HUDEP-2 (cell line): ENCODE measurements around the gene WIPF1.
A peak's percentile ranks its signal among the peaks of the same experiment; 100 is the strongest.

Experiments used
- DNase-seq, 76 experiments: peaks; one replicate each; lab custom pipeline; 2025; ENCODE audit not compliant: unreplicated experiment in 76 of 76; lab: John Stamatoyannopoulos, UW

Gene WIPF1

DNA sequence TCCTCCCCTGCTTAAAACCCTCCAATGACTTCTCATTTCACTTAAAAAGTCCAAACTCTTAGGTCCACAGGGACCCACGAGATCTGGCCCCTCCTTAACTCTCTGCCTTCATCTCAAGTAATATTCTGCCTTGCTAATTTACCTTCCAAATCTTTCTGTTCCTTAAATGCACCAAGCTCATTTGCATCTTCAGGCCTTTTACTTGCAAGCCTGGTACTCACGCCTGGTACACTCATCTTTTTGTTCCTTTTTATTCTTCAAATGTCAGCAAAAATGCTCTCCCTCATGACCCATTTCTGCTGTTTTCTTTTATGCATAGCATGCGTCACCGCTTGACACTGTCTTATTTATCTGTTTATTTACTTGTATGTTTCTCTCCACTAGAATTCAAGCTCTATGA, 2.7 kb upstream of the WIPF1 start:
- DNase-seq, result no peak

DNA sequence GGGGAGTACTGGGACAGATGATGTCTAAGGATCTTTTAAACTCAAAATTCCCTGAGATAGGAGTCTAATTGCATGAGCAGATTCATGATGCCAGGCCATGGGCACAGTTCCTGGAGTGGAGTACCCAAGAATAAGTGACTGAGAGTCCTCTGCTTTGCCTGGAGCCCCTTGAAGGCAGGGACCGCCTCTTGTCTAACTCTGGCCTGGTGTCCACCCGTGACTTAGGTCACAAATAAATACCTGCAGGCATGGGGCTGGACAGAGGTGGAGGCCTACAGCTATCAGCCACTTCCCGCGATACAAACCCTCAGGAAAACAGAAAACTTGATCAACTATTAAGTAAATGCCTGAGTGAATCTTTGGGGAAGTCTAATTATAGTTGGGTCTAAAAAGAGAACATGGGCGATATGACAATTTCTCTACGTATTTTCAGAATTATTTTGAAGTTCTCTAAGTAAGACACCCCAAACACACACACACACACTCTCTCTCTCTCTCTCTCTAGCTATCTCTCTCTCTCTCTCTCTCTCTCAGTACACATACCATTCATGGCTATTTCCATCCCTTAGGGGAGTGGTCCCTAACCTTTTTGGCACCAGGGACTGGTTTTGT, 1.8 kb upstream of the WIPF1 start:
- DNase-seq, result no peak

DNA sequence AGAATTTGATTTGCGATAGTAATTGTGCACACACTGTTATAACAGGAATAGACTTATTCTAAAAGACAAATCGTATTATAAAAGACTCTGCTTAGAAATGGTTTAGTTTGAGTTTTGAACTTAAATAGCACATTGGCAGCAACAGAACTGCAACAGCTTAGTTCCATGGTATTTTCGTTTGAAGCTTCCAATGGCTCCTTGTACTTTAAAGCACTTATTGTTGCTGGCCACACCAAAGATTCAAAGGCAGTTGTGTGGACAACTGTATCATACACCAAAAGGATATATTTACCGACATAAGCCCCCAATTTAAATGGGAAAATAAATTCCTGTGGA, 627 bp downstream of the WIPF1 start:
- DNase-seq, result no peak

DNA sequence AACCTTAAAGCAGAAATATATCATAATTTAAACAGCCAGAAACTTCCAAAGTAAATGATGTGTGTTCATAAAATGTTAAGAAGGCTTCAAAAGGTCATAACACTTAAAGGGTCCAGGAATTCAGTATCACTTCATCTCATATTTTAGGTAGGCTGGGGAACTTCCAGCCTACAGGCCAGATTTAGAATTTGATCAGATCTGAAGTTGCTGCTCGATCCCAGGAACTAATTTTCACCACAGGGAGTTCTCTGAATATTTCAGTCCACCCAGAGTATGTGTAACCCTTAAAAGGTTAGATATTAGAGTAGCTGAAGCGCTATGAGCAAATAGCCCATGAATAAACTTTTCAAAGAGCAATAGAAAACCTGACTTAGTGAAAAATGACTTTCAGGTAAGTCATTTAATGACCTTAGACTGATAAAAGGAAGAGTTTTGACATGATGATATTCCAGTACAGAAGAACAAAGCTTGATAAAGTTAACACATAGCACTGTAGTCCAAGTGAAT, 1.7 kb downstream of the WIPF1 start:
- no peak for DNase-seq

DNA sequence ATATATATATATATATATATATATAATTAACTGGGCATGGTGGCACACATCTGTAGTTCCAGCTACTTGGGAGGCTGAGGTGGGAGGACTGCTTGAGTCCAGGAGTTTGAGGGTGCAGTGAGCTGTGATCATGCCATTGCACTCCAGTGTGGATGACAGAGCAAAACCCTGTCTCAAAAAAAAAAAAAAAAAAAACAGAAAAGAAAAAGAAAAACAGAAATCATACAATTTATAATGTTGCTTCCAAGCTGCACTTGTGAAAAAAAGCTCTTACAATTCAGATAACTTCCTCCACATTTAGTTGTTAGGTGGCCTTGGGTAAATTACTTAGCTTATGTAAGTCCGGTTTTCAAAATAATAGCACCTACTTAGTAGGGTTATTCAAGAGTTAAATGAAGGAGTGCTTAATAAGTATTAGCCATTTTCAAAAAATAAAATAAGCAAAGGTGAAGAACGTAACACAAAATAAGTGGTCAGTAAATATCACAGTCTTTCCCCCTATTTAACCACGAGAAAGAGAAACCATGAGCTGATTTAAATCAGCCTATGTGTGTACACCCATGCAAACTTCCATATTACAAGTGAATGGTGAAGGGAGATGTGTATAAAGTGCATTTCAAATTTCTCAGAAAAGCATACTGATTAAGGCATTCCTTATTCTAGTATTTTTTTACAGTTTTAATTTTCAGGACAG, 2.3 kb downstream of the WIPF1 start:
- DNase-seq, result peak in 3 of 76 experiments; percentile 4 to 8 (median 6)

DNA sequence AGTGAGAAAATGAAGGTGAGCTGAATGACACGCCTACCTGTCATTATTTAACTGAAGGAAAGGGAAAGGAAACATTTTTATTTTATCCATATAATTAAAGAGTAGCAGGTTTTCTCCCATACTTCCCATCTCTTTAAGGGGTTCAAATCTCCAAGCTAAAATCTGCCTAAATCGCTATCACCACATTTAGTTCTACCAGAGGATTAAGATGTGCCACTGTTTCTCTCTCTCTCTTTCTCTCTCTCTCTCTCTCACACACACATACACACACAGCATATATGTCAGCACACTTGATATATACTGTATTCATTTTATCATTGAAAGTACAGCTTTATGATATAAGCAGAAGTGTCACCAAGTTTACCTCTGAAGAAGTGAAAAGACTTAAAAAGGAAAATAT, 3.1 kb downstream of the WIPF1 start:
- no peak for DNase-seq

DNA sequence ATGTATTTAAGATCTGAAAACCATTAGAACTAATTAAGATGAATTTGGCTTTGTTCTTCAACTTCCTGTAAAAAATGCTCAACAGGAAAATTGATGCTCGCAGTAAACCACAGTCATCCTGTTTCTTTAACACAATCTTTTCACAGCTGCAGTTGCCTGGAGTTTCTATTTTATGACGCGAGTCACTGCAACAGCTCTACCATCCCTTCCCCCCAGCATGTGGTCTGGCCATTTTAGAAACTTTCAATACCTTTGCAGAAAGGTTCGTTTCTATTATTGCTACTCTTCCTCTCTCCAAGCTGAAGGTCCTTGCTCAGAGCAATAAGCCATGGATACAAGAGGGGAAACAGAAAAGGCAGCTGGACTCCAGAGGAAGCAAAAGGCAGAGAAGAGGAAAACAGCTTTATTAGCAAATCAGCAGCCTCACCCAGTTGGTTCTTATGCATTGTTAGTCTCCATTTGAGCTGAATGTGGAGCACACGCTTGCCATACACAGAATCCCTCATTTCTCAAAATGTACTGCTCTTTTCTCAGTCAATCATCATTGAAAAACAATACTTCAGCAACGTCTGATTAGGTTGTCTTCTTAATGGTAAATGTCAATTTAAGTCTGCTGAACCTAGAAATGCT, 3.9 kb downstream of the WIPF1 start:
- peak in 2 of 76 experiments; percentile 17 to 37 for DNase-seq

DNA sequence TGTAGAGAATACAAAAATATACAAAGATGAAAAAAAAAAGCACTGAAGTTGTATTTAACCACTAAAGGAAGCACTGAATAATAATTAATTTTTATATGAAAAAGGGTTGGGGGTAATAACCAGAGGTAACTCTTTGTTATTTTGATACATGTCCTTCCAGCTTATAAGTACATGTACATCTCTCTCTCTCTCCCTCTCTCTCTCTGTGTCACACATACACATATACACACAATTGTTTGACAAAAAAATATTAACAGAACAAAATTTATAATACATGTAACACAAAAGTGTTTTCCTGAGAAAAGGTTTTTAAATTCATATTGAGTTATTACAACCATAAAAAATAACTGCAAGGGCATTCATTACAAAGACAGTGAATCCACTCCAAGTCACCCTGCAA, 4.6 kb downstream of the WIPF1 start:
- DNase-seq, result no peak

DNA sequence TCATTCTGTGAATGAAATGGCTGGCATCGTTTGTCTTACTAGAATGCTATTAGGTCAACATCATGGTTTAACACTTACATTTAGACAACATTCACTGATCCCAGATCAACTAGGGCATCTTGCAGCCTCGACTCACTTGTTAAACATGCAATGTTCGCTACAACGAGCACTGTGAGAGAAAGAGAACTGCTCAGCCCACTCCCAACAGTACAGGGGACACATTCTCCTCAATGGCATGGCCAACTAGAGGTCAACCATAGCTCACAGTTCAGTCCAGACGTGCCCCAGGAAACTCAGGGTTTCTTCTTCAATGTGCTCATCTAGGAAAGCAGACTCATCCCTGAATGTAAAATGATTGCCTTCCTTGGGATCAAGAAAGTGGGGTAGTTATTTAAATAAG, 5.9 kb downstream of the WIPF1 start:
- no peak for DNase-seq

DNA sequence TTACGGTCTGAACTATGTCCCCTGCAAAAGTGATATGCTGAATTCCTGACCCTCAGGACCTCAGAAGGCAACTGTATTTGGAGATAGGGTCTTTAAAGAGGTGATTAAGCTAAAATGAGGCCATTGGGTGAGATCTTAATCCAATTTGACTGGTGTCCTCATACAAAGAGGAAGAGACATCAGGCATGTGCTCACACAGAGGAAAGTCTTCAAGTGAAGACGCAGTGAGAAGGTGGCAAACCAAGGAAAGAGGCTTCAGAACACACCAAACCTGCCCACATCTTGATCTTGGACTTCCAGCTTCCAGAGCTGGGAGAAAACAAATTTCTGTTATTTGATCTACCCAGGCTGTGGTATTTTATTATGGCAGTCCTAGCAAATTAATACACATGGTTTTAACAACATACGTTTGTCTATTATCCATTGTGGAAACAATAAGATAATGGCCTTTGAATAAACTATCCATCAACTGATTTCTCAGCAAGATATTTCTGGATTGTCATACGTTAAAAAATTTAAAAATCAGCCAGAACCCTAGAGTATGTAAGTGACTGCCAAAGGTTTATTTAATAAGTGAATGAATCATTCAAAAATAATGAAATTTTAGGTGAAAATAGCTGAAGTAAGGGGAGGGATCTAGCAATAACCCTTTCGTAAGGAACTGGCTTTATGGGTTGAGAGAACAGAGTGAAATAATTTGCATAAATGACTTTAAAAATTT, 6.5 kb downstream of the WIPF1 start:
- DNase-seq, result no peak

DNA sequence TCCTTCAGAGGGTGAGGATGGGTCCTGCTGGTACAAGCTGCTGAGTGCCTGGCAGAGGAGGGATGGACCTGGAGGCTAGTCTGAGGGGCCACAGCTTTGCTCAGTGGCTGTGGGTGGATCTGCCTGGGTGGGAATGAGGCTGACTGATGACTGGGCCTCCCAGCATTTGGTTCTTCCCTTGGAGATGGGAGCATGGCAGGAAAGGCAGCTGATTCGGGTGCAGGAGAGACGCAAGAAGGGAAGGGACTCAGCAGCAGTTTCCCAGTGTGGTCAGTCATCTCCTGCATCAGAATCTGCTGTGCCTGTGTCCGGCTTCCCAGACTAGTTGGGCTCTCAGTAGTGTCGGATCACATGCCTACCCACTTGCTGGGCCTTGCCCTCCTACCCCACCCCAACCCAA, 7.3 kb downstream of the WIPF1 start:
- no peak for DNase-seq

DNA sequence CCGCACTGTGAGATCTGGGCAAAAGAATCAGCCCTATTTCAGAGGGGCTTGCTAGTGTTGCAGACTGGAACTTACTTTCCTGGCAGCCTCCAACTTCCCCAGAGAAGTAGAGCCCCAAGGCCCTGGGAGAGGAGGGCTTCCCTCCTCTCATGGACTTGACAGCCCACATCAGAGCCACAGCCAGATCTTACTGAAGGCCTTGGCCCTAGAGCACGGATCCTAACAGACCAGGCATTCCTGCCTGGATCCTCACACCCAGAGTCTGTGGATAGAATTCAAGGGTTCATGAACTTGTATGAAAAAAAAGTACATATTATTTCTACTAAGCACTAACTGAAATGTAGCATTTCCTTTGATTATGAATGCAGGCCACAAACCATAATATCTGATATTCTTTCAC, 8.3 kb downstream of the WIPF1 start:
- no peak for DNase-seq

DNA sequence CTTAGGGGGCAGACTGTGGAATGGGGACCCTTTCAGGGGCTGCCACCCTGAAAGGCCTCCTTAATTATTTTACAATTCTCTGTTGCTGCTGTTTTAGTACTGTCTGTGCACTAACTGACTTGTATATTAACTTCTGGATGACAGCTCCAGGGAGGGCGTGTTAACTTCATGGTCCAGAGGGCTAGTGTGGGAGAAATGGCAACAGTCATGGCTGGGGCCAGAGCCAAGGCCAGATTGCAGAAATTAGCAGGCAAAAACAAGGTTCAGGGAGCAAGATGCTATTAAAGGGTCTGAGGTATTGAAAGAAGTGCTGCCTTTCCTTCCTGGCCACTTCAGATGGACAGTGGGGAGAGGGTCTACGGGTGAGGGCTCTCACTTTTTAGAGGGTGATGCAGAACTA, 9.1 kb downstream of the WIPF1 start:
- DNase-seq, result no peak

DNA sequence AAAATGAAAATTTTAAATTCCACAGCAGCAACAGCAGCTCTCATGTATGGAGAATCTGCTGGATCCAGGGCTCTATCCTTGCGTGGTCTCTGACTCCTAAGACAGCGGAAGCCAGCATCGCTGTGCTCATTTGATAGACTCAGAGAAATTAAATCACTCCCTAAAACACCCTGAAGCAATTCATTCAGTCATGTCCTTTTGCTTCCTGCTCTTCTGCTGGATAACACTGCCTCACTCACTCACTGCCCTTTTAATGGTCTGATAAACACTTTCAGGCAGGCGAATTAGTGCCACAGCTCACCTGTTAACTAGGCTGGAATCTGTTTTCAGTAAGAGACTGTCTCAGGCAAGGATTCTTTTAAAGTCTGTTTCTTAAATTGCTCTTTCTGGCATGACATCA, 10.0 kb downstream of the WIPF1 start:
- no peak for DNase-seq

DNA sequence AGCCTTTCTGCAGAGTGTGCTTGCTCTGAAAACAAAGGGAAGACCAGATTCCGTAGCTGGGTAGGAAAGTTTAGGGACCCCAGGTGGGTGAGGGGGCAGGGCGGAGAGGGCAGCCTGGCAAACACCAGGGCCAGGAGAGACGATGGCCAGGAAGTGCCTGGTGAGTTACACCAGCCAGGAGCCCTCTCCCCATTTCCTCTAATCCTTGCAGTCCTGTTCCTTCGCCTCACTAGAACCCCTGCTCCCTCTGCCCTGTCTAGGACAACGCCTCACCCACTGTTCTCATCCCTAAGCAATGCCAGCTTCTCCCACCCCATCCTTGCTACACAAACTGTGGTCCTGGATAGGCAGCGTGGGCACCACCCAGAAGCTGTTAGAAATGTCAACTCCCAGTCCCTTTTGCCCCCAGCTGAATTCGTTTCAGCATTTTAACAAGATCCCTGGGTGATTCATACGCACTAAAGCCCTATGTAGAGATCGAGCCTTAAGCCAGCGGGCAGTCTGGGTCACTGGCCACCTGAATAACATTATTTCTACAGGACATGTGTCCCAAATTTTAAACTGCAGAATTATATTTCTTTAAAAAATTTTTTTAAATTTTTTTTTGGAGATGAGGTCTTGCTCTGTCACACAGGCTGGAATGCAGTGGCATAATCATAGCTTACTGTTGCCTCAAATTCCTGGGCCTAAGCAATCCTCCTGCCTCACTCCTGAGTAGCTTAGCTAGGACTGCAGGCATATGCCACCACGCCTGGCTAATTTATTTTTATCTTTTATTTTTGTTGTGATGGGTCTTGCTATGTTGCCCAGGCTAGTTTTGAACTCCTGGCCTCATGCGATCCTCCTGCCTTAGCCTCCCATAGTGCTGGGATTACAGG, 10.9 kb downstream of the WIPF1 start:
- DNase-seq, result no peak

DNA sequence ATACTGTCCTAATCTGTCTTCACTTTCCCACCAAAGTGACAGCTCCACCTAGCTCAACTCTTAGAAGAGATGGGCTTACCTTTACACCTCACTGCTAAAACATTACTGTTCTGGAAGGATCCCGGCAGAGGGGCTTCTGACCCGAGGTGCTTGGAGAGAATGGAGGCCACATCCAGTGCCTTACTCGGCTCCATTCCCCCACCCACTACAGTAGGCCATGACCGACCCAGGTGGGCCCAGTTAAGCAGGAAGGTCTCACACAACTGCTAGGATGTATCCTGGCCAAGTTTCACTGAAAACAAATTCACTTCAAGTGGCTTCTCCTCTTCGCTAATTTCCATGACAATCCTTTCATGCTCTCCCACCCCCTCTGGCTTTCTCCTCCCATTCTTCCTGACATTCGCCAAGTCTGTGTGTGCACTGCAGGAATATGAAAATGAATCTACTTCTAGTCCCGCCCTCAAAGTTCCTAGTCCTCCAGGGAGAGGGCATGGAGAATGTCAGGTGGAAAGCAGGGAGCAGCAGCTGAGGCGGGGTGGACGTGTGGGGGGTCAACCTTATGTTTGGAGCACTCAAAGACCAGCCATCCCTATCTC, 11.8 kb downstream of the WIPF1 start:
- no peak for DNase-seq

DNA sequence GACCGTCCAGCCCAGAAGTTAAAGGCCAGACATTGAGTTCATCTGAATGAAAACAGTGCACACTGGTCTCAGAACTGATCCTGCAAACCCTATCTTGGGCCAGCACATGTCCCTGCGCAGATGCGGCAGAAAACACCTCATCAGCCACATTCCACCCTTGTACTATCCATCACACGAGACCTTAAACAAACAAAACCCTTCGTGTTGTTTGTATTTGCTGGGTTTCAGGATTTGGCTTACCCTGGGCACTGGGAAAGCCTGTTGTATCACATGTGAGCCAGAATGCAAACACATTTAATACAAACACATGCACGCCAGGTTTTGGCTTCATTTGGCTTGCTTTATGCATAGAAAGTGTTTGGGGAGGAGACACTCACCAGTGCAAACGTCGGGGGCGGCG, 12.5 kb downstream of the WIPF1 start:
- no peak for DNase-seq

DNA sequence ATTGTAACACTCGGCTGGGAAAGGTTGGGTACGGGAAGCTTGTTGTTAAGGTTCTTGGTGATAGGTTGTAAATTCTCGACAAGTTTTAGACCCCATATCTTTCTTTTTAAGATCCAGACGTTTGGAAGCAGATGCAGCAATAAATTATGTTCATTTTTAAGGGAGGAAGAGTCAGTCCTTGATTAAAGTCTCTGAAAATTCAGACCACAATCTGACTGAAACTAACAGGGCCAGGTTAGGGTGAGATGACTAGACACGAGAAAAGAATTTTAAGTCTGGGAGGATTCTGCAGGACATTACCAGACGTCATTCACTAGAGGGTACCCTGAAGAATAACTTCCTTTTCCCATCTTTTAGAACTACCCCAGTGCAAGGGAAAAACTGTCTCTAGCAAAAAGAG, 16.1 kb downstream of the WIPF1 start:
- no peak for DNase-seq

DNA sequence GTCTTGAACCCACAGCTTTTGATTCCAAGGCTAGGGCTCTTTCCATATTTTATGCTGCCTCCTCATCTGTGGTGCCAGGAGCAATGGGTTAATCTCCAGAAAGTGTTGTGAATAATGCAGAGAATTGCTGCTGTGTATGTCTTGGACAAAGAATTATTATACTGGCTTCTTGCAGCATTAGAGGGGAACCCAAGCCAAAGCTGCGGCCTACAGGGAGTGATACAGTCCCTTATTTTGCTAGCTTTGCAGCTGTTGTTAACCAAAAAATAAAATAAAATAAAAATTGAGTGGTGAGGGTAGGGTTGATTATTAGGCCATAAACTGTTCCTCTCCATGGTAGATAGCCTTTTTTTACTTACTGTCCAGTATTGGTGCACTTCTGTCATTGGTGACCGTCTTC, 16.7 kb downstream of the WIPF1 start:
- no peak for DNase-seq

DNA sequence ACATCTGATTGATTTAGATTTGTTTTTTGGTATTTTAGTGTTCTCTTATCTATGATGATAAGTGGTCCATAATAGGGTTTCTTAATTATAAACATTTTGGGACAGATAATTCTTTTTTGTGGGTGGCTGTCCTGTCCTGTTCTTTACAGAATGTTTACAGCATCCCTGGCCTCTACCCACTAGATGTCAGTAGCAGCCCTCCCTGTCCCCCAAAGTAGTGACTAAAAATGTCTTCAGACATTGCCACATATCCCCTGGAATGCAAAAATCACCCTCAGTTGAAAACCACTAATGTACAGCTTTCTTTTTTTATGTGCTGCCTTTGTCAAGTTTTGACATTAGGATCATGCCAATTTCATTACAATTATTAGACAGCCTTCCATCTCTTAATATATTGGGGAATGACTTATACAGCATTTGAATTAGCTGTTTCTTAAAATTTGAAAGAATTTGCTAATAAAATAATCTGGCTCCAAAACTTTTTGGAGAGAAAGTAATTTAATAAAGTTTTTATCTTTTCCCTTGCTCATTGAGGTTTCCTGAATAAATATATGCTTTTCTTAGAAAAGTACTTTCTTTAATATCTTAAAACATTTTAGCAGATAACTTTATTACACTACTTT, 19.5 kb downstream of the WIPF1 start:
- DNase-seq, result peak in 8 of 76 experiments; percentile 1 to 29 (median 8)
